Endothelial cell of hepatic sinusoid (primary cell): ENCODE data around the gene NRXN3.
"Not testable (repeated sequence)": the region's sequence is repeated elsewhere in the genome, so short reads cannot be mapped to it uniquely, and the experiment has no call there.

Experiments
- in situ Hi-C: cut with HindIII; loops from 2 replicates; pipeline ENCODE4 v1.10.0; 2017; ENCODE audit warnings: low sequenced_read_pairs

NRXN3 gene

GRCh38 chr14:78398216-78398615 is 228.0 kb downstream of the NRXN3 start:
- in situ Hi-C loops = no loop called here

- in situ Hi-C loops = no loop called here
Measured at GRCh38 chr14:78399316-78399889, 229.2 kb downstream of the NRXN3 start.

GRCh38 chr14:78401866-78402265 is 231.7 kb downstream of the NRXN3 start:
- in situ Hi-C loops = no loop called here

- in situ Hi-C loops = no loop called here
Measured at GRCh38 chr14:78403278-78403815, 233.2 kb downstream of the NRXN3 start.

GRCh38 chr14:78405079-78405856 is 235.1 kb downstream of the NRXN3 start:
- in situ Hi-C loops = no loop called here

- in situ Hi-C loops = no loop called here
Measured at GRCh38 chr14:78412475-78412874, 242.3 kb downstream of the NRXN3 start.

- in situ Hi-C loops = no loop called here
Measured at GRCh38 chr14:78414172-78414571, 244.0 kb downstream of the NRXN3 start.

- in situ Hi-C loops = no loop called here
Measured at GRCh38 chr14:78417532-78417931, 247.4 kb downstream of the NRXN3 start.

- in situ Hi-C loops = no loop called here
Measured at GRCh38 chr14:78424311-78424710, 254.1 kb downstream of the NRXN3 start.

- in situ Hi-C loops = no loop called here
Measured at GRCh38 chr14:78425330-78425729, 255.2 kb downstream of the NRXN3 start.

GRCh38 chr14:78425782-78426181 is 255.6 kb downstream of the NRXN3 start:
- in situ Hi-C loops = no loop called here

GRCh38 chr14:78432046-78432445 is 261.9 kb downstream of the NRXN3 start:
- in situ Hi-C loops = no loop called here

GRCh38 chr14:78437448-78437847 is 267.3 kb downstream of the NRXN3 start:
- in situ Hi-C loops = not testable (repeated sequence)

- in situ Hi-C loops = no loop called here
Measured at GRCh38 chr14:78440356-78440894, 270.3 kb downstream of the NRXN3 start.

GRCh38 chr14:78443834-78444233 is 273.7 kb downstream of the NRXN3 start:
- in situ Hi-C loops = no loop called here

GRCh38 chr14:78445275-78445674 is 275.1 kb downstream of the NRXN3 start:
- in situ Hi-C loops = no loop called here

- in situ Hi-C loops = no loop called here
Measured at GRCh38 chr14:78446807-78447206, 276.6 kb downstream of the NRXN3 start.

GRCh38 chr14:78448164-78449094 is 278.3 kb downstream of the NRXN3 start:
- in situ Hi-C loops = no loop called here

- in situ Hi-C loops = no loop called here
Measured at GRCh38 chr14:78450669-78451318, 280.6 kb downstream of the NRXN3 start.

- in situ Hi-C loops = no loop called here
Measured at GRCh38 chr14:78451319-78451695, 281.1 kb downstream of the NRXN3 start.
